GM19240 (cell line): ENCODE measurements around the gene IRAK1BP1.
"Not testable (repeated sequence)": the region's sequence is repeated elsewhere in the genome, so short reads cannot be mapped to it uniquely, and the experiment has no call there.

Source experiments
- DNase-seq: peaks from one replicate; pipeline ENCODE4 v3.0.0; 2011; ENCODE audit warnings: low spot score; ENCODE audit not compliant: insufficient read length

The IRAK1BP1 gene

DNA sequence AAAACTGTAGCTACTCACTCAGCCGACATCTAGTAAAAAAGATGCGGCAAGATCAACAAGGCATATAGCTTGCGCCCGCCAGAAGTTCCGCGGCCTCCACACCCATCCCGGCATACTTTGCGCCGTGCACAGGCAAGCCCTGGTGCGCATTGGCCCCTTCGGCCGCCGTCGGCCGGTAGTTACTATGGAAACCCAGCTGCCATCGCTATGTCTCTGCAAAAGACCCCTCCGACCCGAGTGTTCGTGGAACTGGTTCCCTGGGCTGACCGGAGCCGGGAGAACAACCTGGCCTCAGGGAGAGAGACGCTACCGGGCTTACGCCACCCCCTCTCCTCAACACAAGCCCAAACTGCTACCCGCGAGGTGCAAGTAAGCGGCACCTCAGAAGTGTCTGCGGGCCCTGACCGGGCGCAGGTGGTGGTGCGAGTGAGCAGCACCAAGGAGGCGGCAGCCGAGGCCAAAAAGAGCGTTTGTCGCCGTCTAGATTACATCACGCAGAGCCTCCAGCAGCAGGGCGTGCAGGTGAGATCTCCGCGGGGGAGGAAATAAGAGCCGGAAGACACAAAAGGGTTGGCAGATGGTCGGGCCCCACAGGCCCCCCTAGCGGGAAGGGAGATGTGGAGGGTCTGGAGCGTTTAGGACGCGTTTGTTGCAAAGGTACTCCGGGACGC, at the start of gene IRAK1BP1:
TSS of gene IRAK1BP1 (plus strand) at position 182 of the 671 bp plus-strand sequence. CDS start at position 208, 26 bp downstream.
- peak; percentile 74 for DNase-seq

GRCh38 chr6:78824045-78824444, 43.3 kb upstream of the IRAK1BP1 start:
- DNase-seq, result no peak

DNA sequence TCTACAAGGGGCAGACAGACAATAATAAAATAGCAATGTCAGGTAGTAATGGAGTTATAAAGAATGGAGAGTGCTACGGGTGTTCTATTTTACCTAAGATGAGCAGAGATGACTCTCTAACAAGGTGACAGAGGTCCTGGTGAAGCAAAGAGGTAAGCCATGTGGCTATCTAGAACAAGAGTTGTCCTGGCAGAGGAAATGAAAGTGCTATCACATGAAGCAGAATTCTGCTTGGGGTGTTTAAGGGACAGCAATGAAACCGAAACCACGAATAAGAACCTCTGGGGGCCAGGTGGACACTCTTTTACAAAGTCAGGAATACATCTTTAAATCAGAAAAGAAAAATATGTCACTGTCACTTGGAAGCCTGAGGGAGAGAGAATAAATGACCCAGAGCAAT, 37.9 kb upstream of the IRAK1BP1 start:
- no peak for DNase-seq

DNA sequence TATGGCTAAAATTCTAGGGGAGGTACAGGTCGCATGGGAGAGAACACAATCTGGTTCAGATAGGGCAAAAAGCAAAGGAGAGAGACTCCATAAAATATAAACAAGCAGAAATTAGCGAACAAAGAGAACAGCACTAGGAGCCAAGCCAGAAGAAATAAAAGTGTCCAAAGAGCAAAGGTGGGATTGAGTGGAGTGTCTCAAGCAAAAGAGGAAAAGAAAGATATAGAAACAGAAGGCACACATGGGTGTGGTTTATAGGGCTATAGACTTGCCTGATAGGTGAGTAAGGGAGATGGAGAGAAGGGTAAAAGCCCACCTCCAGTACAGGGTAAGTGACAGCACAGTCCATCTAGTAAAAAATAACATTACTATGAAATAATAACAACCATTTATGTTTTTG, 36.5 kb upstream of the IRAK1BP1 start:
- no peak for DNase-seq

- no peak for DNase-seq
Measured at GRCh38 chr6:78831492-78831891, 35.9 kb upstream of the IRAK1BP1 start.

GRCh38 chr6:78832091-78832808, 35.1 kb upstream of the IRAK1BP1 start:
- DNase-seq, result no peak

- no peak for DNase-seq
Measured at GRCh38 chr6:78835817-78836216, 31.5 kb upstream of the IRAK1BP1 start.

DNA sequence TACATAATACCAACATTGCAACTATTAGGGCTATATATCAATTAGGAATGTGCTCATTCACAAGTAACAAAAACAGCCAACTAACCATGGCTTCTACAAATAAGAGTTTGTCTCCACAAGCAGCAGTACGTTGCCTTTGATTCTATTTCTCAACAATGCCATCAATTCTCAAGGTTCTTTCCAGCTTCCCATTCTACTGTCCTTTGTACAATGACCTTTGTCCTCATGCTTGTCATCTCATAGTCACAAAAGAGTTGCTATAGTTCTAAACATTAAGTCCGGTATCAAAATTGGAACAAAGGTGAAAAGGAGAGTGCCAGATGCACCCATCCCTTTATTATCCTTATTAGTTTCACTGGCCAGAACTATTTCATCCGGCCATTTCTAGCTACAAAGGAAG, 30.8 kb upstream of the IRAK1BP1 start:
- no peak for DNase-seq

GRCh38 chr6:78841111-78841510, 26.2 kb upstream of the IRAK1BP1 start:
- no peak for DNase-seq

- DNase-seq, result no peak
Measured at GRCh38 chr6:78842953-78843352, 24.4 kb upstream of the IRAK1BP1 start.

- DNase-seq, result no peak
Measured at GRCh38 chr6:78844899-78845298, 22.5 kb upstream of the IRAK1BP1 start.

DNA sequence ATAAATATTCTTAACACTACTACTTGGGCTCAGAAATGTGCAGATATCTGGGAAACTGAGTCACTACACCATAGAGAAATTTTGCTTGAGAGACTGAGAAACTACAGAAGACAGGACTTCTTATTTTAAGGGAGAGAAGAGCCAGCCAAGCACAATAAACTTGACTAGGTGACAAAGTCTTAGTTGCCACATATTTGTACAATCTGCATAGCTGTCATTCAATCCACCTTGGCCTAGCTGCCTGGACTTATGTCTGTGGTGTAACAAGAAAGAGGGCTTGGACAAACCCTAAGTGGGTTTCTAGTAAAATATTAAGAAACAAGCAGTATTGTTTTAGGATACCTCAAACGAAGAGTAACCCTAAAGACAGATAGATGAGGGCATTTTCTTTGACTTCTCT, 21.8 kb upstream of the IRAK1BP1 start:
- no peak for DNase-seq

DNA sequence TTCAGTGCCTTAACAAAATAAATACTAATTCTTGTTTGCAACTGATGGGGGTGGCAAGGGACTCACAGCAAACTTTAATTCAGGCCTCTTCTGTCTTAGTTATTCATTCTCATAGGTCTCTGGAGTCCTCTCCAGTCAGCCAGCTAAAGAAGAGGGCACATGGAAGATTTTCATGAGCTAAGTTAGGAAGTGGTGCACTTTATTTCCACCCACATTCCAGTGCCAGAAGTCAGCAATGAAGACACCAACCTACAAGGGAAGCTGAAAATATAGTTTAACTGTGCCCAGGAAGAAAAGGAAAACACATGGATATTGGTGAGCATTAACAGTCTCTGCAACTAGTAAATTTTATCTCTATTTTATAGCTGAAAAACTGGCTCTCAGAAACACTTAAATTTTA, 16.7 kb upstream of the IRAK1BP1 start:
- no peak for DNase-seq

DNA sequence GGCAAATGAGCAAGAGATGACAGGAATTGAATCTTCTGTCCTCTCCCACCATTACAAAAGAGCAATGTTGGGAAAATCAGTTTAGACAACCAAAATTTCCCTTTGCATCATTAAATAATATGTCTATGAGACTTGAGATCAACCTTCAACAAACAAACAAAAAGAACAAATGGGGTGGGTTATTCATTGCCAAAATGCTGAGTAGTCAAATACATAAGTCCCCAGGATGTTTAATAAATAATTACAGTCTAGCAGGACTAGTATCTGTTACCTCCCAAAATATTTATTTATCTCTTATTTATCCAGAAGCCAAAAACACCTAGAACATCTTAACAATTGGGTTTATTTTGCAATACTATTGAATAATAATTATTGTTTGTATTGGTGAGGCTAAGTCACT, 16.2 kb upstream of the IRAK1BP1 start:
- DNase-seq, result no peak

GRCh38 chr6:78854546-78854945, 12.8 kb upstream of the IRAK1BP1 start:
- DNase-seq, result no peak

DNA sequence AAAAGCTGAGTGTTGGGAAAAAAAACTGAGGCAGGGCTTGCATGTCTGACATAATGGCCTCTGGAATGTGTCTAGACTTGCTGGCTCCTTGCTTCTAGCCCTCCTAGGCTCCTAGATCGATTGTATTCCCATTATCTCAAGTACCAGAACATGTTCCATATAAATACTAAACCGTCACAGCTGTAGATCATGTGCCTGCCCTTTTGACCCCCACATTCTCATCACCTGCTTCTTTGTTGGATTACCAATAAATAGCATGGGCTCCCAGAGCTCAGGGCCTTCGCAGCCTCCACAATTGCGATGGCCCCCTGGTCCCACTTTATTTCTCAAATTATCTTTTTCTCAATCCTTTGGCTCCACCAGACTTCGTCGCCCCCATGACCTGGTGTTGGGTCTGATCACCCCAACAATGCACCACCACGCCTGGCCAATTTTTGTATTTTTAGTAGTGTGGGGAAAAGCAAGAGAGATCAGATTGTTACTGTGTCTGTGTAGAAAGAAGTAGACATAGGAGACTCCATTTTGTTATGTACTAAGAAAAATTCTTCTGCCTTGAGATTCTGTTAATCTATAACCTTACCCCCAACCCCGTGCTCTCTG, 8.9 kb upstream of the IRAK1BP1 start:
- not testable (repeated sequence) for DNase-seq

DNA sequence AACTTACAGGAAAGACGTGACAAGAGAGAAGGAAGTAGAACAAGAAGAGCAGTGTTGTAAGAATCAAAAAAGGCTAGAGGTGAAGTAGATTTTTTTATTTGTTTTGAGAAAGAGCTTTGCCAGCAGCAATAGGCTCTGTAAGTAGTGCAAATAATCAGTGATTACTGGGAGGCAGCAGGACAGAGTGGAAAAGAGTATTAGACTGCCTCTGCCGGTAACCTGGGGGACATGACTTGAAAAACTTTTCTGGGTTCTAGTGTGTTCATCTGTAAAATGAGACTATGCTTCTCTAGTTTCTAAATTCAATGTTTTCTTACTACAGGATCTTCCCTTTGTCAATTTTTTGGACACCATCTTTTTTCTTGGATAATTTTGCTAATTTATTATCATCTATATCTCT, 5.8 kb upstream of the IRAK1BP1 start:
- no peak for DNase-seq

- DNase-seq, result no peak
Measured at GRCh38 chr6:78863576-78863975, 3.8 kb upstream of the IRAK1BP1 start.

- DNase-seq, result no peak
Measured at GRCh38 chr6:78864957-78865356, 2.4 kb upstream of the IRAK1BP1 start.

- peak; percentile 19 for DNase-seq
Measured at GRCh38 chr6:78867020-78867369, 356 bp upstream of the IRAK1BP1 start.

DNA sequence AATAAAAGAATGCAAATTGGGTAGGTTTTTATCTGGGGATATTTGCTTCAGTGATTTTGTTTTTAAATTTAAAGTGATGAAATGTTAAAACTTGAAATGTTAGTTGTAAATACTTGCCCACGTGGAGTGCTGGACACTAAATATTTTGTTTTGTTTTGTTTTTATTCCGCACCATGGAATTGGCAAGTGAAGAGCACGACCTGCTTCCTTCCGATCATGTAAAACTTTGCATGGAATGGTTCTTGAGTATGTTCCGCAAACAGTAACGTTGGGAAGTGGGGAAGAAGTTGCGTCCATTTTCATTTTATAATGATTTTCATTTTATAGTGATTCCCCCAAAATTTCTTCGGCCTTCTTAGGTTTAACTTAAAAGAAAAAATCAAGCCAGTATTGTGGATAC, 765 bp downstream of the IRAK1BP1 start:
- DNase-seq, result no peak

DNA sequence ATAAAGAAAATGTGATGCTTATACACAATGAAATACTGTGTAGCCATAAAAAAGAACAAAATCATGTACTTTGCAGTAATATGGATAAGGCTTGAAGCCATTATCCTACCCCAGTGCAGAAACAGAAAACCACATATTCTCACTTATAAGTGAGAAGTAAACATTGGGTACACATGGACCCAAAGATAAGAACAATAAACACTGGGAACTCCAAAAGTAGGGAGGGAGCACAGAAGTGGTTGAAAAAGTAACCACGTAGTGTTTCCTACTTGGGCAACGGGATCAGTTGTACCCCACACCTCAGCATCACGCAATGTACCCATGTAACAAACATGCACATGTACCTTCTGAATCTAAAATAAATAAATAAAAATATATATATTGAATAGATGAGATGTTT, 8.2 kb downstream of the IRAK1BP1 start:
- DNase-seq, result no peak

DNA sequence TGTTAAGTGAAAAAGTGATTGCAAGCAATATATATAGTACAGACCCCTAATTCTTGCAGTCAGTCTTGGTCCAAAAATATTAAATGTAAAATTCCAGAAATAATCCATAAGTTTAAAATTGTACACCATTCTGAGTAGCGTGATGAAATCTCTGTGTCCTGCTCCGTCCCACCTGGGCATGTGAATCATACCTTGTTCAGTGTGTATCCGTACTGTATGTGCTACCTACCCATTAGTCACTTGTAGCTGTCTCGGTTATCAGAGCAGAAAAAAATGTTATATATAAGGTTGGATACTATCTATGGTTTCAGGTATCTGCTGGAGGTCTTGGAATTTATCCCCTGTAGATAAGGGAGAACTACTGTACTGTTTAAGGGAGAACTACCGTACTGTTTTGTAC, 16.3 kb downstream of the IRAK1BP1 start:
- no peak for DNase-seq
